ENCODE measurements around the gene UPK1A.
A peak's percentile ranks its signal among the peaks of the same experiment; 100 is the strongest.
"Not testable (repeated sequence)": the region's sequence is repeated elsewhere in the genome, so short reads cannot be mapped to it uniquely, and the experiment has no call there.

The UPK1A gene

GRCh38 chr19:35675589-35676140 lies 9.3 kb downstream of the UPK1A start:
- H3K27ac ChIP-seq, result no peak overlapping the region
- TF ChIP-seq, protein P1, sequence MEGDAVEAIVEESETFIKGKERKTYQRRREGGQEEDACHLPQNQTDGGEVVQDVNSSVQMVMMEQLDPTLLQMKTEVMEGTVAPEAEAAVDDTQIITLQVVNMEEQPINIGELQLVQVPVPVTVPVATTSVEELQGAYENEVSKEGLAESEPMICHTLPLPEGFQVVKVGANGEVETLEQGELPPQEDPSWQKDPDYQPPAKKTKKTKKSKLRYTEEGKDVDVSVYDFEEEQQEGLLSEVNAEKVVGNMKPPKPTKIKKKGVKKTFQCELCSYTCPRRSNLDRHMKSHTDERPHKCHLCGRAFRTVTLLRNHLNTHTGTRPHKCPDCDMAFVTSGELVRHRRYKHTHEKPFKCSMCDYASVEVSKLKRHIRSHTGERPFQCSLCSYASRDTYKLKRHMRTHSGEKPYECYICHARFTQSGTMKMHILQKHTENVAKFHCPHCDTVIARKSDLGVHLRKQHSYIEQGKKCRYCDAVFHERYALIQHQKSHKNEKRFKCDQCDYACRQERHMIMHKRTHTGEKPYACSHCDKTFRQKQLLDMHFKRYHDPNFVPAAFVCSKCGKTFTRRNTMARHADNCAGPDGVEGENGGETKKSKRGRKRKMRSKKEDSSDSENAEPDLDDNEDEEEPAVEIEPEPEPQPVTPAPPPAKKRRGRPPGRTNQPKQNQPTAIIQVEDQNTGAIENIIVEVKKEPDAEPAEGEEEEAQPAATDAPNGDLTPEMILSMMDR (IDR thresholded peaks at IDR 0.05; ENCODE audit: low read depth, low read length, missing control alignments), result no peak

DNA sequence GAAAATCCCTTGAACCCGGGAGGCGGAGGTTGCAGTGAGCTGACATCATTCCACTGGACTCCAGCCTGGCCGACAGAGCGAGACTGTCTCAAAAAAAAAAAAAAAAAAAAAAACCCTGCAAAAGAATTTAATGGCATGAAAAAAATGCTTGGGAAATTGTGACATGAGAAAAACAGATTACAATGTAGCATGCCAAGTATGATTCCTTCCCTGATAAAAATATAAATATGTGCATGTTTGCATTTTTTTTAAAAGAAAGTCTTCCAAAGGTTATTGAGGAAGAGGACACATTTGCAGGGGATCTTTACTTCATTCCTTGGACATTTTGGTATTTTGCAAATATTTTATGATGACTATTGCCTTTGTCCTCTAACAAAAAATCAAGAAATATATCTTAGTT lies 23.5 kb downstream of the UPK1A start:
- DNase-seq, result no peak
- Histone ChIP-seq H3K36me3 (replicated peaks) (no peaks in the 10 kb centered on the region), H3K27me3 (replicated peaks) (no peaks in the 10 kb centered on the region), H3K4me3 (ENCODE audit: low read depth, low read length) (no peak overlapping the region), H3K27ac (no peak overlapping the region)
- TF ChIP-seq, protein P1 (IDR thresholded peaks at IDR 0.05; ENCODE audit: low read depth, low read length, missing control alignments), result no peak
- in situ Hi-C loops (cut with HindIII; ENCODE audit: low pct_ligation_motif_present, low sequenced_read_pairs), result no loop called here

More at GRCh38 chr19:35675589-35676140, 9.3 kb downstream of the UPK1A start:
- DNase-seq, result no peak
- no peak overlapping the region for H3K4me3 ChIP-seq (ENCODE audit: low read depth, low read length)
- H3K27me3 ChIP-seq (replicated peaks), result no peaks in the 10 kb centered on the region
- in situ Hi-C loops (cut with HindIII; ENCODE audit: low pct_ligation_motif_present, low sequenced_read_pairs), result no loop called here
- H3K36me3 ChIP-seq (replicated peaks), result no peaks in the 10 kb centered on the region

GRCh38 chr19:35691106-35691505 lies 24.8 kb downstream of the UPK1A start:
- H3K27me3 ChIP-seq (replicated peaks); in situ Hi-C loops (cut with HindIII; ENCODE audit: low pct_ligation_motif_present, low sequenced_read_pairs); H3K4me3 ChIP-seq (ENCODE audit: low read depth, low read length); DNase-seq; H3K36me3 ChIP-seq (replicated peaks); H3K27ac ChIP-seq: not testable (repeated sequence)

- TF ChIP-seq, protein P1 (IDR thresholded peaks at IDR 0.05; ENCODE audit: low read depth, low read length, missing control alignments), result no peak
- H3K27me3 ChIP-seq (replicated peaks), result no peaks in the 10 kb centered on the region
- H3K27ac ChIP-seq, result no peak overlapping the region
- no peak overlapping the region for H3K4me3 ChIP-seq (ENCODE audit: low read depth, low read length)
- H3K36me3 ChIP-seq (replicated peaks), result no peaks in the 10 kb centered on the region
- in situ Hi-C loops (cut with HindIII; ENCODE audit: low pct_ligation_motif_present, low sequenced_read_pairs), result no loop called here
- DNase-seq, result no peak
Observed at GRCh38 chr19:35692010-35692409, 25.7 kb downstream of the UPK1A start.

DNA sequence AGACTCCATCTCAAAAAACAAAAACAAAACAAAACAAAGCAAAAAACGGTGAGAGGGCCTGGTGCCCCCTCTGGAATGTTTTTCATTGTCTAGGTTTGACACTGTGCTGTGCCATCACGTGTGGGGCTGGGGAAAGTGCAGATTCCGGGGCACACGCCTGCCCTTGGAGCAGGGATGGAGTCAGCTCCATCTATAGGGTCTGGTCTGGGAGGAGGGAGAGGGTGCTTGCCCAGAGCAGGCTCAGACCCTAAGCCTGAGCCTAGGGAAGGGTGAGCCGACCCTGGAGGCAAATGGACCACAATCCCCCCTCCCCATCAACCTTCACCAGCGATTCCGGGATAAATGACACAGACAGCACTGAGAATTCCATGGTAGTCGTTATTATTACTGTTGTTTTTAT lies 27.1 kb downstream of the UPK1A start:
- TF ChIP-seq, protein P1 (IDR thresholded peaks at IDR 0.05; ENCODE audit: low read depth, low read length, missing control alignments), result no peak
- DNase-seq, result no peak
- in situ Hi-C loops (cut with HindIII; ENCODE audit: low pct_ligation_motif_present, low sequenced_read_pairs), result no loop called here
- no peak overlapping the region for H3K4me3 ChIP-seq (ENCODE audit: low read depth, low read length)
- H3K27ac ChIP-seq, result no peak overlapping the region
- H3K36me3 ChIP-seq (replicated peaks), result no peaks in the 10 kb centered on the region
- no peaks in the 10 kb centered on the region for H3K27me3 ChIP-seq (replicated peaks)

DNA sequence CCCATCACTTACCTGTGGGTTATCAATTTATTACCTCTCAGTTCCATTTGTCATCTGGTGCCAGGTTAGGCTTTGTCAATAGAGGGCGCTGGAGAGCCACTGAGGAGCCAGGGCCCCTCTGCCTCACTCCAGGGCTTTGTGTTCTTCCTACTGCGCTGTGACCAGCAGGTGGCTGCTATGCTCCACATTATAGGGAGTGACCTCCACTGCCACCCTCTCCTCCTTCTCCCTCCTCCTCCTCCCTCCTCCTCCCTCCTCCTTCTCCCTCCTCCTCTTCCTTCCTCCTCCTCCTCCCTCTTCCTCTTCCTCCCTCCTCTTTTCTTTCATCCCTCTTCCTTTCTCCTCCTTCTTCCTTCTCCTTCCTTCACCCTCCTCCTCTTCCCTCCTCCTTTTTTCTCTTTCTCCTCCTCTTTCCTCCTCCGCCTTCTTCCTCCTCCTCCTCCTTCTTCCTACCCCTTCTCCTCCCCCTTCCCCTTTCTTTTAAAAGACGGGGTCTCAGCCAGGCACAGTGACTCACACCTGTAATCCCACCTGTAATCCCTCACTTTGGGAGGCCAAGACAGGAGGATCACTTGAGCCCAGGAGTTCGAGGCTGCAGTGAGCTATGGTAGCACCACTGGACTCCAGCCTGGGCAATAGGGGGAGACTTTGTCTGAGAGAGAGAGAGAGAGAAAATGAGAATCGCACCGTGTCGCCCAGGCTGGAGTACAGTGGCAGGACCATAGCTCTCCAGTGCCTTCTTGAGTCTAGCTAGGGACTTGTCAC lies 27.7 kb downstream of the UPK1A start:
- no peak overlapping the region for H3K27ac ChIP-seq
- H3K27me3 ChIP-seq (replicated peaks), result no peaks in the 10 kb centered on the region
- TF ChIP-seq, protein P1 (IDR thresholded peaks at IDR 0.05; ENCODE audit: low read depth, low read length, missing control alignments), result peak; percentile 99
- in situ Hi-C loops (cut with HindIII; ENCODE audit: low pct_ligation_motif_present, low sequenced_read_pairs), result no loop called here
- no peaks in the 10 kb centered on the region for H3K36me3 ChIP-seq (replicated peaks)
- no peak overlapping the region for H3K4me3 ChIP-seq (ENCODE audit: low read depth, low read length)
- peak; percentile 80 for DNase-seq

Measured in brain microvascular endothelial cell (primary cell).